ENCODE data around the gene NR1H2.

DNA sequence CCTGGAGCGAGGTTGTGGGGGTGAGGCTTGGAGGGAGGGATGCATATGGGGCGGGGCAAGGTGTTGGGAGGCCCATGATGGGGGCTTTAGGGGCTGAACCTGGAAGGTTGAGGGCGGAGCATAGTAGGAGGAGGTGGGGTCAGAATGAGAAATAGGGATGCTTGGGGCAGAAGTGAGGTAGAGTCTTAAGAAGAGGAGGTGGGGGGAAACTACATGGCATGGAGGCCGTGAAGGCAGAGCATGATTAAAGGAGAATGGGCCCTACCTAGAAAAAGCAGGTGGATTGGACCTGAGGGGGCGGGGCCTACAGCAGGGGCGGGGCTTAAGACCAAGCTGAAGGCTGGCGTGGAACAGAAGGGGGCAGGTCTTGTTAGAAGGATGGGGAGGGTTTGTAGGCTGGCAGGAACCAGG lies 799 bp downstream of the NR1H2 start:
- TF ChIP-seq POLR2A (IDR thresholded peaks at IDR 0.05; ENCODE audit: low read depth, low read length) (no peak), POLR2AphosphoS5 (IDR thresholded peaks at IDR 0.05; ENCODE audit: low read depth, low read length) (no peak), TAF1 (IDR thresholded peaks at IDR 0.05; ENCODE audit: low read depth, low read length) (no peak), POU2F2 (IDR thresholded peaks at IDR 0.05; ENCODE audit: low read depth, low read length) (no peak), SPI1 (IDR thresholded peaks at IDR 0.05; ENCODE audit: low read depth, low read length) (no peak)

Measured in GM12891 (cell line).